ACHN (cell line): ENCODE results near the gene FOXA3.
A peak's percentile ranks its signal among the peaks of the same experiment; 100 is the strongest.

ENCODE experiments used
- DNase-seq: peaks from one replicate; pipeline ENCODE4 v3.0.0-alpha.2; 2015
- in situ Hi-C: cut with HindIII; loops from 2 replicates; pipeline ENCODE4 v1.10.0; 2017; ENCODE audit warnings: low sequenced_read_pairs, low pct_ligation_motif_present, low pct_unique_long_range_greater_than_20kb

FOXA3 gene

DNA sequence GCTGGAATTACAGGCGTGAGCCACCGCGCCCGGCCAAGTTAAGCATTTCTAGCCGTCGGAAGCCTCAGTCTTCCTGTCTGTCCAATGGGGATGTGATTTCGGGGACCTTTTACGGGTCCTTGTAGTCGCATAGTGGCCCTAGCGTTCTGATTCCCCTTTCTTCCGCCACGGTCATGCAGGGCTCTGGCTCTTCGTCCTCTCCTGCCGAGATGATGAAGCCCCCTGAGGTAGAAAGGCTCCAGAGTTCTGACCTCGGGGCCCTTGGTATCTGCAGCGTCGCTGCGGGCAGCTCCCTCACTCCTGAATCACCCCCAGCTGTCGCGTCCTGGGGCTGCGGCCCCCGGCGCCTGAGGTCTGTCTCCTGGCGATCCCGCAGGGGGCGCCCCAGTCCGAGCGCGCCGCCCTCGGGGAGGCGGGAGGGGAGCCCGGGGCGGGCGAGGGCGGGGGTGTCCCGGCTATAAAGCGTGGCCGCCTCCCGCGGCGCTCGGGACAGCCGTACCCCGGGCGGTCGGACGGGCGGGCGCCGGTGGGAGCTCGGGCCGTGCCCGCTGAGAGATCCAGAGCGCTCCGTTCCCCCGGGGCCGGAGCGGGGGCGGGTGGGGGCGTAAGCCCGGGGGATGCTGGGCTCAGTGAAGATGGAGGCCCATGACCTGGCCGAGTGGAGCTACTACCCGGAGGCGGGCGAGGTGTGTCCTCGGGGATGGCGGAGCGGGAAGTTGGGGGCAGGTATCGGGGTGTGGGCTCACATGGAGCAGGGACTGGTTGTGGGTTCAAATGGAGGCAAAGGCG lies at the start of gene FOXA3:
FOXA3 (plus strand) TSS at position 487 of the 789 bp plus-strand sequence; CDS start at position 618, 131 bp downstream.
- peak; percentile 59 for DNase-seq
- in situ Hi-C loops, result no loop called here

DNA sequence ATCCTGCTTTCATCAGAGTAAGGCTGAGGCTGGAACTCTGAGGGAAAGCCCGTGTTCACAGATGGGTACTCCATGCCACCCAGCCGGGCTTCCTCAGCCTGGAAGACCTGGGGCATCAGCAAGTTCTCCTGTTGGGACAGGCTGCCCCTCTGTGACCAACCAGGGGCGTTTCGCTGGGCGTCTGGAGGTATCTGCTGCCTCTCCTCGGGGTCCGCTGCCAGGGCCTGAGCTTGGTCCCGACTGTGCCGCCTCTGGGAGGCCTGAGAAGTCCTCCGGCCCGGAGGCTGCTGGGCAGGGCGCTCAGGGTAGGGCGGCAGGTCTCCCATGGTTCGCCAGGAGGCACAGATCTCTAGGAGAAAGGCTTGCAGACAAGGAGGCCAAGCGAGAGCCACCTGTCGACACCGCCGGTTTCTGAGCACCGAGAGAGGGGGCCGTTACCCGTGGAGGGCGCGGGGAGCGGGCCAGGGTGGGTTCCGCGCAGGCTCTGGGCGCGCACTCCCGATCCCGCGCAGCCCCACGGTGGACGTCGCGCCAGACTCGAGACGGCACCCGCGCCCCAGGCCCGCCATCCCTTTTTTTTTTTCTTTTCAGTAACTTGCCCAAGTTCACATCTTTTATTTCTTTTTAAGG lies 49.2 kb upstream of the FOXA3 start, which contains the start of gene RSPH6A:
RSPH6A (minus strand) TSS at position 458 of the 630 bp plus-strand sequence; CDS start at position 326, 132 bp downstream.
- in situ Hi-C loops, result no loop called here
- no peak for DNase-seq

DNA sequence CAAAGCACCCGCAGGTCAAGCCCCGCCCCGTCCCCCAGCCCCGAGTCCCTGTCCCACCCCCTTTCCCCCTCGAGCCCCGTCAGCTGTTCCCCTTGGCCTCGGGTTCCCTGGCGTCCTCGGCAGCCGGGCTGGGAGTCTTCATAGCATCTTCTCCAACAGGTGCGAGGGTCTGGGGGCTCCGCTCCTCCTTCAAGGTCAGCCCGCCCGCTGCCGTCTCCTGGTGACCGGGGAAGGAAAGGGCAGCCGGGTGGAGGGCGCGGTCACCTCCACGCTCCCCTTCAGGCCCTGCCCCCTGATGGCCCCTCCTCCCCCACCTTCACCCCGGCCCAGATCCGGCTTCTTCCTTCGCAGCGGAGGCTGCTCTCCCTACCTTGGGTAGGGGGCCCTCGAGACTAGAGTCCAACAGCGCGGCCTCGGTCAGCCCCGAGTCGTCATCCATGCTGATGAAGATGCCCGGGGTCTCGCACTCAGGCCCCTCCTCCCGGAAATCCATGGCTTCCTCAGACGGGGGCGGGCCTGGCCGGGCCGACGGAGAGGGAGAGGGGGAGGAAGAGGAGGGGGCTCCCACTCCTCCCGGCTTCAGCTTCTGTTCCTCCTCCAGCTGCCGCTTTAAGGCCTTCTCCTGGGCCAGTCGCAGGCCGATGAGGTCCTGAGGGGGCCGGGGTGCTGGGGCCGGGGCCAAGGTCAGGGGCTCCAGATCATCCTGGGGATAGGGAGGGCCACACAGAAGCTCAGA lies 48.5 kb upstream of the FOXA3 start:
- in situ Hi-C loops, result no loop called here
- no peak for DNase-seq

DNA sequence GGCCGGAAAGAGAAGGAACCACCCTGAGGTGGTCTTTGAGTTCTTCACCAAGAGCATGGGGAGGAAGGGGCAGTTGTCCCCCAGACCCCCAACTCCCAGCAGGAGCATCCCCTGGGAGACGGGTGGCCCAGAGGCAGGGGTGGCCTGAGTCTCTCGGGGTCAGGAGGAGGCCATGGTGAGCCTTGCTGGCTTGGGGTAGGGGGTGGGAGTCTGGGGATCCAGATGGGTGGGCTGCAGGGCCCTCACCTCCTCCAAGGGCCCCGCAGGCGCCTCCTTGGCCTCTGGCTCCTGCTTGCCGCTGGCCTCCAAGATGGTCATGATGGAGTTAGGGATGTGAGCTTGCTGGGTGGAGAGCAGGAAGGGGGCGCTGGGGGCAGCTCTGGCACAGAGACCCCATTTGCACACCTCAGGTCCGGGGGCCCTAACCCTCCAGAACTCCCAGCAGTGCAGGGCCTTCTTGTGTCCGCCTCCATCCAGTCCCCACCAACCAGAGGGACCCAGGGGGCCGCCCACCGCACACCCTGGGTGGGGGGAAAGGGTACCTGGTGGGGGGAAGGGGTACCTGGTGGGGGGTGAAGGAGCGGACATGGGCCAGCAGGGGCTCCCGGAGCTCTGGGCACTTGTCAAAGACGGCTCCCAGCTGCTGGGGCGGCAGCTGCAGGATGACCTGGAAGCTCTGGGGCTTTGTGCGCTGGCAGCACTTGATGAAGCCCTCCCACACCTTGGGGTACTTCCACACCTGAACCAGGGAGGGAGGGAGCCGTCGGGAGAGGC lies 47.7 kb upstream of the FOXA3 start:
- no peak for DNase-seq
- in situ Hi-C loops, result no loop called here

DNA sequence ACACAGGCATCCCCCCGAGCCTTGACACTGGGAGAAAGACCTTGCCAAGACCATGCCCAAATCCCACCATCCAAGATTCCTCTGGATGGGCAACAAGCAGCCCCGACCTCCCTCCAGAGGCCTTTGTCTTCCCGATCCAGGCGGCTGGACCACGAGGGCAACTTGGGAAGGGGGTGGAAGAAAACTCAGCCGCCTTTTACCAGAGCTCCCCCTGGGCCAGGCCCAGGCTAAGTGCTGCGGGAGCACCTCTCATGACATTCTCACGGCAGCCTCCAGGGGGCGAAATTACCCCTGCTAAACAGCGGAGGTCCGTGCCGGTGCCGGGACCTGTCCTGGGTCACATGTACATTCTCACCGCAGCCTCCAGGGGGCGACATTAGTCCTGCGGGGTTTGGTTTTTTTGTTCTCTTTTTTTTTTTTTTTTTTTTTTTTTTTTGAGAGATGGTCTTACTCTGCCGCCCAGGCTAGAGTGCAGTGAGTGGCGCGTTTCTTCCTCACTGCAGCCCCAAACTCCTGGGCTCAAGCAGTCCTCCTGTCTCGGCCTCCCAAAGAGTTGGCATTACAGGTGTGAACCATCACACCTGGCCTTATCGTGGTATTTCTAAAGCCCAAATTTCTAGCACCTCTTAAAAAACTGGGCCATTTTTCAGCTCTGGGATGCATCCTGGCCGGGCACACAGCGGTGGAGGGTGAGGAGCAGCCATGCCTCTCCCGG lies 47.0 kb upstream of the FOXA3 start:
- in situ Hi-C loops, result no loop called here

DNA sequence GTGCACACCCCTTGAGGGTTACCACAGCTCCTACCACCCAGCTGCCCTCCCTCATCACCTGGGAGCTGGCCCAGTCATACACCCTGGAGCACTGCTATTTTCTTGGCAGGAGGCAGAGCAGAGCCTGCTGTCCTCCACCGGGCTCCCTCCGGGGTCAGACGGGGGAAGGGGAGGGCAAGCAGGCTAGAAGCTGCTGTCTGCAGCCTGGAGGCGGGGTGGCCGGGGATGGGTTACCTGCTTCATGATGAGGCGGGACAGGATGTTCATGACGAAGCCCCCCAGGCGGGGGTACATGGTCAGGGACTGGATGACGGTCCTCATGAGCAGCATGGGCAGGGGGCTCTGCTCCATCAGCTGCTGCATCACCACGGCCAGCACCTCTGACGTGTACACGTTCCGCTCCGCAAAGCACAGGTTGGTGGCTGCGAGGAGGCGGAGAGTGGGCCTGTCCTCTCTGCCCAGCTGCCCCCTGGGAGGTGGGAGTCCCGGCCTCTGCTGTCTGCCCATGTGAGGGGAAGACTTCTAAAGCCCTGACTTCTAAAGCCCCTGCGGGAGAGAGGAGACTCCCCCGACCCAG lies 46.3 kb upstream of the FOXA3 start:
- no peak for DNase-seq
- in situ Hi-C loops, result no loop called here

More for the DNA sequence above, 47.0 kb upstream of the FOXA3 start:
- DNase-seq, result peak; percentile 90

DNA sequence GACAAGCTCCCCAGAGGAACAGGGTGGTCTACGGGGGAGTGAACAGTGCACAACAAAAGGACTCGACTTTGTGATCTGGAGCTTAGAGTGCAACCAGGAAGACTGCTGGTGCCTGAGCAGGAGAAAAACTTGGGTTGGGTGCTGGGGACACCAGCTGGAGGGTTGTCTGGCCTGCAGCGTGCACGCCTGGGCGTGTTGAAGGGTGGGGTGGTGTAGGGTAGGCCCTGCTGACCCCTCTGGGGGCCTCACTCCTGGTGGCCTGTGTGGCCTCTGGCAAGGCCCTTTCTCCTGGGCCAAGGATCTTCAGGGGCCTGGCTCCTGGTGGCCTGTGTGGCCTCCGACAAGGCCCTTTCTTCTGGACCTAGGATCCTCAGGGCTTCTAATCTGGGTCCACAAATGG lies 44.4 kb upstream of the FOXA3 start:
- no peak for DNase-seq
- in situ Hi-C loops, result no loop called here

DNA sequence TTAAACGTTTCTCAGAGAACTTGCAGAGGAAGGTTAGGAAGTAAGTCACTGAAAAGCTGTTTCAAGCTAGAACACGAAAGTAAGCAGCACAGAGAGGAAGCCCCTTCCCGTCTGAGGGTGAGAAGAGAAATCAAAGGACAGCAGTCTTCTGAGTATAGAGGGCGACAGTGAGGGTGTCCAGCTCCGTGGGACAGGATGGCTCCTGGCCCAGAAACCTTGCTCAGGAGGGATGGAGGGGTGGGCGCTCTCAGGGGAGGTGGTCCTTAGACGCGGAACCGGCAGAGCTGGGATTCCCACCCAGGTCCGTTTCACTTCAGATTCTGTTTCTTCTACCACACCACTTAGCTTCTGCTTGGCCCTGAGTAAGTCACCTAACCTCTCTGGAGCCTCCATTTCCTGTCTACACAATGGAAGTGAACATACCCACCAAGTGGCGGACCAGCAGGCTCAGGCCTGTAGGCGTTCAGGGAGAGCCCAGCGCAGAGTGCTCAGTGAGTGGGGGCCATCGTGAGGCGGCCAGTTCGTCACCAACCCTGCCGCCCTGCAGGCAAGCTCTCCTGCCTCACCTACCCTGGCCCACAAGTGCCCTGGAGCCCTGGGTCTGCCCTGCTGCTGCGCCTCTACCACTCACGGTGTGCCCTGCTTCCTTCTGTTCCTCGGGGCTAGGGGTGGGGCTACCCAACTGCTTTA lies 43.6 kb upstream of the FOXA3 start:
- in situ Hi-C loops, result no loop called here
- DNase-seq, result no peak

DNA sequence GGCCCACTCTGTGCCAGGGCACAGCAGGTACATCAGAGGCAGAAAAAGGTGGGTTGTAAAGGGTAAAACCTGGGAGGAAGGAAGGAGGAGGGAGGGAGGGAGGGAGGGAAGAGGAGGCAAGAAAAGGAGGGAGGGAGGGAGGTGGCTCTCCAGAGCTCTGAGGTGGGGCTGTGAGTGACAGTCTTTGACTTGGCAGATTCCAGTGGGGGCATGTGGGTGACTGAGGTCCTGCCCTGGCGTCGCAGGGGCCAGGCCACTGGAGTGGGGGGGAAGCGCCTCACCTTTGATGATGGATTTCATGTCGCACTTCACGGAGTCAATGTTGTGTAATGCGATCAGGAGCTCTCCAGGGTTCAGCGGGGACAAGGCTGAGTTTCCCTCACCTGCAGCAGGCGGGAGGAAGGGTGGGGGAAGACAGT lies 43.0 kb upstream of the FOXA3 start:
- DNase-seq, result no peak
- in situ Hi-C loops, result no loop called here

DNA sequence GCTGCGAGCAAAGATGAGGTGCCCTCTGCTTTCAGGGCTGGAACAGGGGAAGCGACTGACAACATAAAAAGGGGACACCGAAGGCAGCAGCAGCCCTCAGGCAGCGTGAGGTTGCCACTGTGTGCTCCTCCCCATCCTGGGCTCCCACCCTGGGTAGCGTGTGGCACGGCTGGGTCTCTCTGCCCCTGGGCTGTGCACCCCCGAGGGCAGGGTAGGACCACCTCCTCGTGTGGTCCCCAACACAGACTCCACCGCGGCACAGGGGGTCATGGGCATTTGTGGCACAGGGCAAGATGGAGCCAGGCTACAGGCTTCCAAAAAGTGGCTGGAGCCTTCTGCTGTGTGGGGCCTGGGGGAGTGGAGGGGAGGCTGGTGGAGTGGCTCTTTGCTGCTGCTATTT lies 42.6 kb upstream of the FOXA3 start:
- no peak for DNase-seq
- in situ Hi-C loops, result no loop called here

DNA sequence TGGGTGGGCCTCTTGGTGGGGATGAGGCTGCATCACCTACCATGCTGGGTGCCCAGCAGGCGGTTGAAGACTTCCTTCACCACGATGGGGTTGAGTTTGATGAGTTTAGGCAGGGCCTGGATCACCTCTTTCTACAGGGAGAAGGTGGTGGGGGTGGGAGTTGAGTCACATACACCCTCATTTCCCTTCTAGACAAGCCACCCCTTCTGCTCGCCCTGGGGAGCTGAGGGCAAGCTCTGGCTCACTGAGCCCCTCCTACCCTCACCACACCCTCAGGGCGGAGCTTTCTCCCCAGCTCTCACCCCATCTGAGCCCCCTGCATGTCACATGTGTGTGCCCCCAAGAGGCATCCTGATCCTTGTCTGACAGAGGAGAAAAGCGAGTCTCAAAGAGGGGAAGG lies 41.4 kb upstream of the FOXA3 start:
- DNase-seq, result no peak
- in situ Hi-C loops, result no loop called here

DNA sequence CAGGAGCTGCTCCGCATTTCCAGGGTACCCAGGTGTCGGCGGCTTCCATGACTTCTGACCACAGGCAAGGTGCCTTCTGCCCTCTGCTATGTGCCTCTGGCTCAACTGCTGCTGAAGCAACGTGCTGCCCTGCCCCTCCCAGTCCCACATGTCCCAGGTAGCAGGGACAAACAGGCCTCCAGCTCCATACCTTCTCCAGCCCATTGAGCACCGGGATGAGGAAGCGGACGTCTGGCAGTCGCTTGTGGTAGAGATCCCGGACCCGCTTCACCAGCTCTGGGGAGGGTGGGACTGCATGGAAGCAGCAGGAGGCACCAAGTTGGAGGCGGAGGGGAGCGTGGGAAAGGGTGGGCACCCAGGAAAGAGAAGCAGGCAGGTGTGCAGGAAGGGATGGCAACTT lies 40.9 kb upstream of the FOXA3 start:
- DNase-seq, result no peak
- in situ Hi-C loops, result no loop called here

DNA sequence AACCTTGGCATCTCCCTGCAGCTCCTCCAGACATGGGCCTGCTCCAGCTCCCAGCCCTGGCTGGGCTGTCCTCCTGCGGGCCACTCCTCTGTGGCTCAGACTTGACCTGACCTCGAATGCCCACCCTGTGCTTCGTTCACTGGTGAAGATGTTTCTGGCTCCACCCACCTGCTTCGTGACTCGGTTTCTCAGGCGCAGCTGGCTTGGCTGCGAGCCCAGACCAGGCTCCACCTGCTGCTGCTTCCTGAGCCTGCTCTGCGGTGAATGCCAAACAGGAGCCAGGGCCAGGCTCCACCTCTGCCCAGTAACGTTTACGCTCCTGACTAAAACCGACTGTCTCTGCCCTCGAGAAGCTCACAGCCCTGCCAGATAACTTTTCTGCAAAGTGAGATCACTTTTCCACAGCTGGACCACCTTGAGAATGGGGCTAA lies 40.1 kb upstream of the FOXA3 start:
- DNase-seq, result no peak
- in situ Hi-C loops, result no loop called here

DNA sequence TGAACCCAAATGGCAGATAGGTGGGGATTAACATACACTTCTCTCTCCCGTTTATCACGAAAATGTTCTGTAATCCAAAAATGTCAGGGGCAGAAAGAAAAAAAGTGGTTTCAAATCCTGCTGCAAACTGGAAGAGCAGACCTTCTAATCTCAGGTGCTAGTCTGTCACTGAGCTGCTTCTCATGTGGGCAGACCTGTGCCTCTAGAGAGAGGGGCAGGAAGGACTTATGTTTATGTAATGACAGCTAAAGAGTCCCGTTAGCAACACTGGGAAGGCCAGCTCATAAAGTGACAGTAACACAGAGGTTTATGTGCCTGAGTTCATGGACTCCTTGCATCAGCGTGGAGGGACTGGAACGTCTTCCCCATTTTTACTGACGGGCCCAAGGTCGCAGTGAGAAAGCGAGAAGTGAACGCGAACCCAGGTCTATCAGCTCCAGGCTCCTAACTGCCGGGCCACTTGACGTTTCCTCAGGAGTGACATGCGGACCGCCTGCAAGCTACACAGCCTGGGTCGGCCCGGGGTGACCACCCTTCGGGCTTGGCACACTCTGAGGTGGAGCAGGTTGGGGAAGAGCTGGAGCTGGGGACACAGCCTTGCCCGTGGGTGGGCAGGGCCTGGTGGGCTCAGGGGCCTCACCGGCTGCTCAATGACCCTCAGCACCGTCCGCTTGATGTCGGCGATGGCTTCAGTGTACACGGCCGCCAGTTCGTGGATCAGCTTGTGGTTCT lies 39.4 kb upstream of the FOXA3 start:
- in situ Hi-C loops, result no loop called here
- DNase-seq, result no peak

DNA sequence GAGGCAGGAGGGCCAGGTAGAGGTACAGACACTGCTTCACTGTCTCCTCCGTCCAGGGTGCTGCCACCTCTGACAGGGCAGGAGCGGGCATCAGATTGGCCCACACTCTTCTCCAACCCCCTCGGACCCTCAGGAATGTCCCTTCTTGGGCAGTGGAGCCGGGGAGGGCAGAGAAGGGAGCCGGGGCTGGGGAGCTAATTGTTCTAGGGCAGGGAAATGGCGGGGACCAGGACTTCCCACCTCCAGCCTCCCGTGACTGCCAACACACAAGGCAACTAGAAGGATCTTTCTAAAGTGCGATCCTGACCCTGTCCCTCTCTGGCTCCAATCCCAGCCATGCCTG lies 38.9 kb upstream of the FOXA3 start:
- no peak for DNase-seq
- in situ Hi-C loops, result no loop called here

DNA sequence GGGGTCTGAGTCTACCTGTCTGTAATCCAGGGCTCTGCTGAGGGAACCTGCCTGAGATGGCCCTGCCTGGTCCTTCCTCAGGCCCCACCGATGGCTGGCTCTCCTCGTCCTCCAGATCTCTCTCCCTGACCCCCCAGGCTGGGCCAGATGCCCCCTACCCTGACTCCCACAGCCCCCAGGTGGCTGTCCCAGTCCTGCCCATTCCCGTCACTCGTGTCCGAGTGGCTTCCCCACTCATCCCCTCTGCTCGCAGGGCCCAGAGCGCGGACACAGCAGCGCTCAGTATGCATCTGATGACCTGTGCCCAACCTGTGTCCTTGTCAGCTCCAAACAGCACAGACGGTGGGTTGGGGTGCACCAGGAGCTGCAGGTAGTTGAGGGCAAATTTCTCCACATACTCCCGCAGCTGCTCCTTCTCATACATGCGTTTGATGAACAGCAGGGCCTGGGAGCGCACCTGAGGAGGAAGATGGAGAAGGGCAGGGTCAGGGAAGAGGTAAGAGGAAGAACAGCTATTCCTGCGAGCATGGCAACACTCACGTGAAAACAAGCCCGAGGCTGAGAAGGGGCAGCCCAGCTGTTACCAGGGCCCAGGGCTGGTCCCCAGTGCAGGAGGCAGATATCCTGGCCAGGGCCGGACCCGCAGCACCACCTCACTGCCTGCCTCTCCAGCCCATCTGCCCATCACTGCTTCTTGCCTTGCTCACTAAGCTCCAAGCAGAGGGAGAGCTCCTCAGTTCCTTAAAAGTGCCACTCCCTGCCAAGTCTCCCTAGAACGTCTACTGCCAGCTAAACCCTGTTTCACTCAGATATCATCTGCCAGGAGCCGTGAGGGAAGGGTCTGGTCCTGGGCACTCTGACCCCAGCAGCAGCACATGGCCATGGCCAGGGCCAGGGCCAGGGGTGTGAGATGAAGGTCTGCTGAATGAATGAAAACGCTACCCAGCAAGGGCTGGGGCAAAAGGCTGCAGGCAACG lies 37.9 kb upstream of the FOXA3 start:
- in situ Hi-C loops, result no loop called here
- DNase-seq, result no peak
